DND-41 (cell line): ENCODE measurements around the gene ZNF672.

Experiments
- ATAC-seq: fragments of 200-7000 bp; cut with Tn5 transposase; 3 replicates; pipeline ENCODE4 v1.9.1; 2021; ENCODE audit warnings: low read depth; ENCODE audit not compliant: insufficient read depth
- DNase-seq: peaks from one replicate; pipeline ENCODE4 v3.0.0-alpha.2; 2020
- H2AFZ ChIP-seq: 2 replicates; pipeline ENCODE4 v1.6.0; 2012; ENCODE audit warnings: low read depth, low read length
- H3K27ac ChIP-seq: 2 replicates; pipeline ENCODE4 v1.5.1; 2012; ENCODE audit warnings: low read length, inconsistent platforms
- H3K27me3 ChIP-seq: fragments of 200-600 bp; sonication (generic); 2 replicates; pipeline ENCODE4 v1.6.0; 2012; ENCODE audit warnings: low read length, mild to moderate bottlenecking, inconsistent platforms; ENCODE audit not compliant: insufficient read depth, poor library complexity
- H3K36me3 ChIP-seq: 2 replicates; pipeline ENCODE4 v1.5.1; 2012; ENCODE audit warnings: low read length, inconsistent platforms; ENCODE audit not compliant: insufficient read depth
- H3K4me1 ChIP-seq: 2 replicates; pipeline ENCODE4 v1.5.1; 2012; ENCODE audit warnings: mild to moderate bottlenecking, low read length; ENCODE audit not compliant: insufficient read depth
- H3K4me2 ChIP-seq: 2 replicates; pipeline ENCODE4 v1.6.0; 2012; ENCODE audit warnings: mild to moderate bottlenecking, moderate library complexity, low read length, inconsistent platforms; ENCODE audit not compliant: insufficient read depth
- H3K4me3 ChIP-seq, 2 experiments: fragments of 200-600 bp in 1 of 2; shearing (Covaris generic) in 1 of 2; 2 replicates each; pipeline ENCODE4 v1.5.1; 2012 to 2016; ENCODE audit warnings: inconsistent platforms in 2 of 2, low read length in 2 of 2, mild to moderate bottlenecking in 2 of 2, low read depth in 1 of 2, moderate library complexity in 1 of 2
- H3K79me2 ChIP-seq: 2 replicates; pipeline ENCODE4 v1.6.0; 2012; ENCODE audit warnings: low read length, inconsistent platforms; ENCODE audit not compliant: insufficient read depth
- H3K9ac ChIP-seq: 2 replicates; pipeline ENCODE4 v1.6.0; 2012; ENCODE audit warnings: low read depth, mild to moderate bottlenecking, inconsistent platforms, low read length, moderate library complexity
- H3K9me3 ChIP-seq: 2 replicates; pipeline ENCODE4 v1.5.1; 2012; ENCODE audit warnings: low read length, moderate library complexity, mild to moderate bottlenecking, inconsistent platforms; ENCODE audit not compliant: insufficient read depth, severe bottlenecking
- H4K20me1 ChIP-seq: 2 replicates; pipeline ENCODE4 v1.6.0; 2012; ENCODE audit warnings: low read length; ENCODE audit not compliant: insufficient read depth
- CTCF ChIP-seq: IDR thresholded peaks from 2 replicates; pipeline ENCODE4 v1.5.1; 2012; ENCODE audit warnings: borderline replicate concordance, low read length, moderate library complexity, mild to moderate bottlenecking; ENCODE audit not compliant: poor library complexity, severe bottlenecking; ENCODE audit errors: extremely low read depth
- EZH2 ChIP-seq: IDR thresholded peaks from 3 replicates; pipeline ENCODE4 v1.6.1; 2012; ENCODE audit warnings: borderline replicate concordance, low read depth, mild to moderate bottlenecking, moderate library complexity, low read length, inconsistent platforms; ENCODE audit not compliant: severe bottlenecking

ZNF672 gene

GRCh38 chr1:248840946-248841345 is 2.9 kb downstream of the ZNF672 start:
- Histone ChIP-seq H3K79me2 (peaks cover 54% of the 10 kb centered on the region), H3K4me2 (no peak overlapping the region; the same call in 1 of the 2 replicates), H3K9ac (no peak overlapping the region)

GRCh38 chr1:248841702-248842395 is 3.8 kb downstream of the ZNF672 start:
- no peak overlapping the region for H2AFZ ChIP-seq
- no peak overlapping the region for H3K9ac ChIP-seq
- peaks cover 31% of the 10 kb centered on the region for H3K4me1 ChIP-seq
- H3K4me3 ChIP-seq, result no peak overlapping the region
- H3K27ac ChIP-seq, result no peak overlapping the region
- H3K27me3 ChIP-seq, result no peaks in the 10 kb centered on the region
- no peaks in the 10 kb centered on the region for H3K9me3 ChIP-seq
- H4K20me1 ChIP-seq, result peaks cover 29% of the 10 kb centered on the region
- peaks cover 44% of the 10 kb centered on the region for H3K36me3 ChIP-seq
- no peak for TF ChIP-seq EZH2
- peak; percentile 70 for TF ChIP-seq CTCF
- ATAC-seq, result no peak
- no peak overlapping the region for H3K4me2 ChIP-seq
- H3K79me2 ChIP-seq, result peaks cover 54% of the 10 kb centered on the region
- peak; percentile 51 for DNase-seq

More at GRCh38 chr1:248840946-248841345, 2.9 kb downstream of the ZNF672 start:
- Histone ChIP-seq H3K27me3 (no peaks in the 10 kb centered on the region), H4K20me1 (peaks cover 29% of the 10 kb centered on the region), H3K4me3 (no peak overlapping the region), H3K36me3 (peaks cover 35% of the 10 kb centered on the region), H3K27ac (no peak overlapping the region), H2AFZ (no peak overlapping the region), H3K9me3 (no peaks in the 10 kb centered on the region), H3K4me1 (peaks cover 36% of the 10 kb centered on the region)
- no peak for DNase-seq
- no peak for TF ChIP-seq CTCF
- TF ChIP-seq EZH2, result no peak
- ATAC-seq, result no peak

GRCh38 chr1:248842781-248843331 is 4.8 kb downstream of the ZNF672 start:
- DNase-seq (no peak), ATAC-seq (no peak)
- Histone ChIP-seq H2AFZ (no peak overlapping the region), H4K20me1 (peaks cover 29% of the 10 kb centered on the region), H3K9ac (no peak overlapping the region), H3K4me2 (no peak overlapping the region), H3K4me3 (no peak overlapping the region), H3K9me3 (no peaks in the 10 kb centered on the region), H3K79me2 (peaks cover 54% of the 10 kb centered on the region), H3K4me1 (peaks cover 23% of the 10 kb centered on the region), H3K27me3 (no peaks in the 10 kb centered on the region), H3K36me3 (peaks cover 54% of the 10 kb centered on the region), H3K27ac (no peak overlapping the region)
- TF ChIP-seq CTCF, result no peak
- no peak for TF ChIP-seq EZH2
